Activated T-cell treated with anti-CD3 and anti-CD28 coated beads, Interleukin-2, amount 50 U/mL, for 72 hours (primary cell): ENCODE measurements around the gene ERCC4. TPM values are rescaled to one million over a fixed set of nuclear protein-coding genes. Genes with fewer than 3 reads are reported as not detected.

ENCODE experiments used
- ATAC-seq, 2 donors: fragments of 150-1000 bp; cut with Tn5 transposase; replicated peaks in 1 of 2; 2 replicates each; pipeline ENCODE4 v1.10.0; 2021; ENCODE audit warnings: moderate library complexity in 2 of 2, mild to moderate bottlenecking in 1 of 2
- DNase-seq, 2 donors: peaks; one replicate each; pipeline ENCODE4 v3.0.0; 2021 to 2022; ENCODE audit warnings: mixed read lengths in 1 of 2
- H3K27ac Mint-ChIP-seq: one replicate; pipeline ENCODE4 v1.8.0; 2022; ENCODE audit warnings: mild to moderate bottlenecking, moderate library complexity, mixed read lengths
- H3K27me3 Mint-ChIP-seq: one replicate; pipeline ENCODE4 v1.8.0; 2022; ENCODE audit warnings: low read depth, mixed read lengths
- H3K36me3 Mint-ChIP-seq, 2 donors: one replicate each; pipeline ENCODE4 v1.8.0; 2022; ENCODE audit warnings: mixed read lengths in 2 of 2, mild to moderate bottlenecking in 1 of 2; ENCODE audit not compliant: insufficient read depth in 2 of 2
- H3K4me1 Mint-ChIP-seq: one replicate; pipeline ENCODE4 v1.8.0; 2022; ENCODE audit warnings: low read depth, mixed read lengths
- H3K4me3 Mint-ChIP-seq, 2 donors: one replicate each; pipeline ENCODE4 v1.8.0; 2022; ENCODE audit warnings: mild to moderate bottlenecking in 2 of 2, mixed read lengths in 2 of 2, moderate library complexity in 2 of 2
- H3K9me3 Mint-ChIP-seq, 2 donors: one replicate each; pipeline ENCODE4 v1.8.0; 2022; ENCODE audit warnings: mixed read lengths in 2 of 2
- total RNA-seq, 2 donors: library from RNA; stranded (reverse); gene quantifications; one replicate each; pipeline ENCODE4 v1.2.3, GENCODE V29; 2022

Gene ERCC4
- total RNA-seq, 2 donors from 2014 or later: 15.4 to 17.4 TPM

DNA sequence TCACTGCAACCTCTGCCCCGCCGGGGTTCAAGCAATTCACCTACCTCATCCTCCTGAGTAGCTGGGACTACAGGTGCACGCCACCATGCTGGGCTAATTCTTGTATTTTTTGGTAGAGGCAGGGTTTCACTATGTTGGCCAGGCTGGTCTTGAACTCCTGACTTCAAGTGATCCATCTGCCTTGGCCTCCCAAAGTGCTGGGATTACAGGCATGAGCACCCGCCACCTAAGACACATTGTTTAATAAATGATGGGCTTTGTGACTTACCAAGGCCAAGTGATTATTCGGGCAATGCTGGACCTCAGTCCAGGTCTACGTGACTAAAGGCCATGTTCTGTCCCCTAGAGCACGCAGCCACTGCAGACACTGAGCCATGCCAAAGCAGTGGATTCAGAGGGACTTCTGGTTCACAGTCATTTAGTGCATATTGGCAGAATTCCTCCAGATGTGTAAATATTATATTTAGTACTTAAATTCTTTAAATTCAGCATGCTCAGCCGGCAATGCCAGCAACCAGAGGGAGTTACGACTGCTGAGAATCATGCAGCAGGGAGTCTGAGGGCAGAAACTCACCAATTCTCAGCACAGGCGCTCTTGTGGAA, 4.8 kb upstream of the ERCC4 start:
- no peak for DNase-seq
- Mint-ChIP-seq H3K27ac (no peak overlapping the region), H3K27me3 (peaks cover 13% of the 10 kb centered on the region), H3K36me3 (peaks cover 0 to under 1% of the 10 kb centered on the region in 2 donors), H3K4me1 (peaks cover 7% of the 10 kb centered on the region), H3K4me3 (no peak overlapping the region), H3K9me3 (no peaks in the 10 kb centered on the region)
- no peak for ATAC-seq

- Mint-ChIP-seq H3K4me3 (peak overlapping the region; percentile 96 to 99), H3K36me3 (peaks cover 2 to 4% of the 10 kb centered on the region in 2 donors), H3K9me3 (no peaks in the 10 kb centered on the region), H3K27ac (peak overlapping the region; percentile 86), H3K4me1 (peaks cover 26% of the 10 kb centered on the region), H3K27me3 (peaks cover 6% of the 10 kb centered on the region)
- ATAC-seq: peak in 1 of 2 donors; percentile 12
- DNase-seq: peak; percentile 10 to 12
Measured at GRCh38 chr16:13919330-13919682, 648 bp upstream of the ERCC4 start.

DNA sequence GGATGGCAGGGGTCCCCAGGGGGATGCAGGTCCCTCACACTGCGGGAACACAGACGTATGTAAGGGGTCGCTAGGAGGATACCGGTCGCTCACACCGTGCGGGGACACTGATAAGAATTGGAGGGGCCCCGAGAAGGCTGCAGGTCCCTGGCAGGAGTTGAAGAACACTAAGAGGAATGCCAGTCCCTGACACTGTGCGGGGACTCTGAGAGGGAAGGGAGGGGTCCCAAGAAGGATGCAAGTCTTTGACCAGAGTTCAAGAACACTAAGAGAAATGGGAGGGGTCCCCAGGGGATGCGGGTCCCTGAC, 510 bp downstream of the ERCC4 start:
- ATAC-seq: no peak
- no peak for DNase-seq
- H3K9me3 Mint-ChIP-seq: no peaks in the 10 kb centered on the region
- H3K27me3 Mint-ChIP-seq: peaks cover 6% of the 10 kb centered on the region
- peak overlapping the region; percentile 96 to 99 for H3K4me3 Mint-ChIP-seq
- H3K36me3 Mint-ChIP-seq: peaks cover 2 to 4% of the 10 kb centered on the region in 2 donors
- H3K4me1 Mint-ChIP-seq: peaks cover 26% of the 10 kb centered on the region
- peak overlapping the region; percentile 99 for H3K27ac Mint-ChIP-seq

DNA sequence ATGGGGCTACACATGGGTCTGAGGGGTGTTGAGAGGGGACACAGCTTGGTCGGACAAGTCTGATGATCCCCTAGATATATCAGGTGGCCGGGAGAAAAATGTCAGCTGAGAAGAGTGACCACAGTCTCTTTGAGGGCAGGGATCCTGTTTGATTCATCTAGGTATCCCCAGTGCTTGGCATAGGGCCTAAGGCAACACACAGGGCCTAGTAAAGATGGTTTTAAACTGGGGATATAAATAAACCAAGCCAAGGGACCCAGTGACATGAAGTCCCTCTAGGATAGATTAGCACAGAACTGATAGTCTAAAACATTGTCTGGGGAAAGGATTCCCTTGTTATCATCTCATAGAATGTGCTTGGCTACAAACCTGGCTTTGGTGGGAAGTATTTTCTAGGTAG, 1.4 kb downstream of the ERCC4 start:
- ATAC-seq (no peak), DNase-seq (no peak)
- Mint-ChIP-seq H3K9me3 (no peaks in the 10 kb centered on the region), H3K27me3 (peaks cover 6% of the 10 kb centered on the region), H3K4me1 (peaks cover 34% of the 10 kb centered on the region), H3K36me3 (peaks cover 2 to 11% of the 10 kb centered on the region in 2 donors), H3K27ac (no peak overlapping the region), H3K4me3 (peak overlapping the region; percentile 96 to 99)

- DNase-seq (no peak), ATAC-seq (no peak)
- H3K27ac Mint-ChIP-seq: peak overlapping the region; percentile 35
- H3K9me3 Mint-ChIP-seq: no peaks in the 10 kb centered on the region
- peaks cover 40% of the 10 kb centered on the region for H3K4me1 Mint-ChIP-seq
- no peaks in the 10 kb centered on the region for H3K27me3 Mint-ChIP-seq
- H3K36me3 Mint-ChIP-seq: peaks cover 2 to 11% of the 10 kb centered on the region in 2 donors
- no peak overlapping the region for H3K4me3 Mint-ChIP-seq
Measured at GRCh38 chr16:13923703-13924298, 3.8 kb downstream of the ERCC4 start.

DNA sequence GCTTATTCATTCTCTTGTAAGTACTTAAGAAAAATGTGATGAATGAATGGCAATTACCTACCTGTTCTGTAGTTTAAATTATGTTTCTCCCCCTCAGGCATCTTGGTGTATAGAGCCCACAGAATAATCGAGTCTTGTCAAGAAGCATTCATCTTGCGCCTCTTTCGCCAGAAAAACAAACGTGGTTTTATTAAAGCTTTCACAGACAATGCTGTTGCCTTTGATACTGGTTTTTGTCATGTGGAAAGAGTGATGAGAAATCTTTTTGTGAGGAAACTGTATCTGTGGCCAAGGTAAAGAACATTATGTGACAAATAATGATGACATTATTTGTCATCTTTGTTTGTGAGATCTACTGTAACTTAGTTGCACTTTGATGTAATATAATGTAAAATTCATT, 6.5 kb downstream of the ERCC4 start:
- H3K36me3 Mint-ChIP-seq: peaks cover 2 to 9% of the 10 kb centered on the region in 2 donors
- ATAC-seq (peak; percentile 22 to 30), DNase-seq (no peak)
- no peak overlapping the region for H3K4me3 Mint-ChIP-seq
- no peaks in the 10 kb centered on the region for H3K9me3 Mint-ChIP-seq
- peak overlapping the region; percentile 57 for H3K27ac Mint-ChIP-seq
- no peaks in the 10 kb centered on the region for H3K27me3 Mint-ChIP-seq
- peaks cover 20% of the 10 kb centered on the region for H3K4me1 Mint-ChIP-seq

DNA sequence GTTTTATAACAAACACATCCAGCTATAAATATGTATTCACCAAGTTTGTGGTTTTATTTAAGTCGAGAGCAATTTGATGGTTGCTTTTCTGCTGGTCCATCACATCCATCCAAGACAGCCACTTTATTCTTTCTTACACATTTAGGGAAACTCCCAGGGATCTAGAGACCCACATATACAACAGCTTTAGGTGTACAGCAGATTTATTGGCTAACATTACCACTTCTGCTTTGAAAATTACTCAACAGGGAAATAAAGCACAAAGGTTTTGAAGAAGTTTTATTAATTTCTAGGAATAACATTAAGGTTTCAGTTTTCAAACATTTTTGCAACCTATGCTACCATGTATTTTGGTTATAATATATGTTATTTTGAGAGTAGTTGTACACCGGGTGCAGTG, 6.9 kb downstream of the ERCC4 start:
- H3K9me3 Mint-ChIP-seq: no peaks in the 10 kb centered on the region
- H3K27ac Mint-ChIP-seq: peak overlapping the region; percentile 57
- H3K4me3 Mint-ChIP-seq: no peak overlapping the region
- H3K36me3 Mint-ChIP-seq: peaks cover 2 to 9% of the 10 kb centered on the region in 2 donors
- DNase-seq: no peak
- ATAC-seq: no peak
- H3K27me3 Mint-ChIP-seq: no peaks in the 10 kb centered on the region
- H3K4me1 Mint-ChIP-seq: peaks cover 19% of the 10 kb centered on the region

DNA sequence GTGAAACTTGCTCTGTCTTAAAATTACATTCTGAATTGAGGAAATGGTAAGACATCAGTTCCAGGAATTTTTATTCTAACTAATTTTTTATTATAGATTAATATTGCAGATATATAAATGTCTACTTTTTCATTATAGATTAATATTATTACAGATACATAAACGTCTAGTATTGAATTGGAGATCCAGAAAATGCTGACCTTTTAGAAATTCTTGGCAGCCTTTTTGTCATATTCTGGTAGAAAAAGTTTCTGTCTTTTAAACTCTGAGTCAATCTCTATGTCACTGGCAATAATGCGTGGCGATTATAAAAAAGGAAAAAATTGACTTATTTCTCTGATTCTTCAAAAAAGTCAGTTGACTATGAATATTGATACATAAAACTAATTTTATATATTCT, 8.7 kb downstream of the ERCC4 start:
- H3K4me3 Mint-ChIP-seq: no peak overlapping the region
- peaks cover 18% of the 10 kb centered on the region for H3K4me1 Mint-ChIP-seq
- ATAC-seq (no peak), DNase-seq (no peak)
- no peaks in the 10 kb centered on the region for H3K27me3 Mint-ChIP-seq
- H3K9me3 Mint-ChIP-seq: no peaks in the 10 kb centered on the region
- H3K36me3 Mint-ChIP-seq: peaks cover 2 to 9% of the 10 kb centered on the region in 2 donors
- no peak overlapping the region for H3K27ac Mint-ChIP-seq

- Mint-ChIP-seq H3K27ac (no peak overlapping the region), H3K27me3 (no peaks in the 10 kb centered on the region)
- ATAC-seq: no peak
Measured at GRCh38 chr16:13931845-13932244, 11.9 kb downstream of the ERCC4 start.

DNA sequence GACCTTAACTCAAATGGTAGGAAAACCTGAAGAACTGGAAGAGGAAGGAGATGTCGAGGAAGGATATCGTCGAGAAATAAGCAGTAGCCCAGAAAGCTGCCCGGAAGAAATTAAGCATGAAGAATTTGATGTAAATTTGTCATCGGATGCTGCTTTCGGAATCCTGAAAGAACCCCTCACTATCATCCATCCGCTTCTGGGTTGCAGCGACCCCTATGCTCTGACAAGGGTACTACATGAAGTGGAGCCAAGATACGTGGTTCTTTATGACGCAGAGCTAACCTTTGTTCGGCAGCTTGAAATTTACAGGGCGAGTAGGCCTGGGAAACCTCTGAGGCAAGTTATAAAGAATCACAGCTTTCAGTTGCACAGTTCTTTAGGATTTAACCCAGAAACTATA, 15.5 kb downstream of the ERCC4 start:
- Mint-ChIP-seq H3K9me3 (no peaks in the 10 kb centered on the region), H3K27ac (no peak overlapping the region), H3K4me3 (no peak overlapping the region), H3K36me3 (peaks cover 2 to 11% of the 10 kb centered on the region in 2 donors), H3K4me1 (peaks cover 26% of the 10 kb centered on the region), H3K27me3 (no peaks in the 10 kb centered on the region)
- peak; percentile 22 to 23 for DNase-seq
- ATAC-seq: no peak

More at GRCh38 chr16:13931845-13932244, 11.9 kb downstream of the ERCC4 start:
- H3K4me3 Mint-ChIP-seq: no peak overlapping the region
- H3K9me3 Mint-ChIP-seq: no peaks in the 10 kb centered on the region
- peaks cover 2 to 10% of the 10 kb centered on the region in 2 donors for H3K36me3 Mint-ChIP-seq
- no peak for DNase-seq
- peaks cover 11% of the 10 kb centered on the region for H3K4me1 Mint-ChIP-seq

- Mint-ChIP-seq H3K27me3 (no peaks in the 10 kb centered on the region), H3K27ac (peak overlapping the region; percentile 83), H3K36me3 (peaks cover 2 to 11% of the 10 kb centered on the region in 2 donors), H3K4me1 (peaks cover 26% of the 10 kb centered on the region), H3K4me3 (peak overlapping the region in 1 of 2 donors; percentile 58), H3K9me3 (no peaks in the 10 kb centered on the region)
- DNase-seq (no peak), ATAC-seq (no peak)
Measured at GRCh38 chr16:13936155-13936554, 16.2 kb downstream of the ERCC4 start.

- DNase-seq (no peak), ATAC-seq (peak; percentile 47 to 60)
- Mint-ChIP-seq H3K4me3 (peak overlapping the region in 1 of 2 donors; percentile 58), H3K4me1 (peaks cover 26% of the 10 kb centered on the region), H3K36me3 (peaks cover 2 to 11% of the 10 kb centered on the region in 2 donors), H3K27ac (peak overlapping the region; percentile 83), H3K9me3 (no peaks in the 10 kb centered on the region), H3K27me3 (no peaks in the 10 kb centered on the region)
Measured at GRCh38 chr16:13936596-13937081, 16.7 kb downstream of the ERCC4 start.

DNA sequence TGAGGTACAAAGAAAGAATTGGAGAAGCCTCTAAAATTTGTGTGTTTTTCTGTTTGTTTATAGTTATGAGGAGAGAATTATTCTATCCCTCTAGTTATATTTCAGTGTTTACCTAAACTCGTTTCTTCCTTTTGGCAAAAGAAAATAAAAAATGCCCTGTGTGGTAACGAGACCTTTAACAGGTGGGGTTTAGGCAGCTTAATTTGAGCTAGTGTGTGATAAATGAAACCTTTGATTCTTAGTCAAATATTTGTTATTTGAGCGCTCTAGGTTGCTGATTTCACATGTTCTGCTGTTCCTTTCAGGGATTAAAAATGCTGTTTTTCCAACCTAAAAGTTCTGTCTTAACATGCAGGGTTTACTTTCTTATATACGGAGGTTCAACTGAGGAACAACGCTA, 17.5 kb downstream of the ERCC4 start:
- Mint-ChIP-seq H3K27ac (peak overlapping the region; percentile 92), H3K4me1 (peaks cover 26% of the 10 kb centered on the region), H3K36me3 (peaks cover 2 to 11% of the 10 kb centered on the region in 2 donors), H3K4me3 (no peak overlapping the region), H3K9me3 (no peaks in the 10 kb centered on the region), H3K27me3 (no peaks in the 10 kb centered on the region)
- ATAC-seq (no peak), DNase-seq (no peak)

DNA sequence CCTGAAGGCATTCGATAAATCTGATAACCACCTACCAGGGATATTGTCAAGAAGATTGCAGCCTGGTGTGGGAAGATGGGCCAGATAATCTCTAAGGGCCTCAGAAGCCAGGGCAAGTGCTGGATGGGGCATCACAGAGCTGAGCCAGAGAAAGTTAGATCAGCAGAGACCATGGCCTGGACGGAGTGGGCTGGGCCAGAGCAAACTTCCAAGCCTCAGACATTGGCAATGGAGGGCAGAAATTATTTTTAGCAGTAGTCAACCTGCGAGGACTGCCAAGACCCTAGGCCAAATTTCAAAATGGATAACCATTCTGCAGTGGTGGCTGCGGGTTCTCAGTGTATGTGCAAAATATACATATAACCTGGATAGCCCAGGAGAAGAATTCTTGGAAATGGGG, 18.5 kb downstream of the ERCC4 start:
- no peak for ATAC-seq
- Mint-ChIP-seq H3K9me3 (no peaks in the 10 kb centered on the region), H3K36me3 (peaks cover 4 to 14% of the 10 kb centered on the region in 2 donors)

More for the DNA sequence above, 18.5 kb downstream of the ERCC4 start:
- DNase-seq: no peak
- Mint-ChIP-seq H3K4me3 (no peak overlapping the region), H3K27ac (no peak overlapping the region), H3K27me3 (no peaks in the 10 kb centered on the region), H3K4me1 (peaks cover 26% of the 10 kb centered on the region)
